ENCODE measurements around the gene TTC3.

The TTC3 gene

DNA sequence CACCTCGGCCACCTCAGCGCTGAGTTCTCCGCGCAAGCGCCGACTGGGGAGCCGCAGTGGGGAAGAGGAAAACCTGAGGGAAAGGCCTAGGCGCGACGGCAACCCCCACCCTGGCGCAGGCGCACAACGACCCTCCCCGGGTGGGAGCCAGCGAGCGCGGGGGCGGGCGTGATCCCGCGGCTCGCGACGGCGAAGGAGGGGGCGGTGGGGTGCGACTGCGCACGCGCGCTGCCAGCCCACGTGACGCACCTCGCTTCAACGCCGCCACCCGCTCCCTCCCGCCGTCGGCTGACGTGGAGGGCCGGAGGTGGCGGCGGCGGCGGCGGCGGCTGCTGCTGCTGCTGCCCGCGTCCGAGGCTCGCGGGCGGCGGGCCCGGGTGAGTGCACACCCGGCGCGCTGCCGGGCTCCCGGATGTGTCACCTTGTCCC, at the start of gene TTC3, which contains the start of gene PIGP:
Gene TTC3 (plus strand): TSS at position 267 of the 429 bp plus-strand sequence. CDS start 14,004 bp downstream, outside the sequence.
Gene PIGP (minus strand): TSS at position 84 of the 429 bp plus-strand sequence. CDS start 556 bp downstream, outside the sequence.
- peak; percentile 94 for DNase-seq (ENCODE audit: low read depth)
- TF ChIP-seq MYC (IDR thresholded peaks at IDR 0.05; ENCODE audit: low read depth, low read length) (0 out of 2 replicates have a peak, but pooled peaks have one; percentile 10), POLR2A (IDR thresholded peaks at IDR 0.05; ENCODE audit: extremely low read depth, insufficient read length) (peak; percentile 63), CTCF (IDR thresholded peaks at IDR 0.05; ENCODE audit: low read depth, low read length) (no peak)
- TF ChIP-seq, protein P1, sequence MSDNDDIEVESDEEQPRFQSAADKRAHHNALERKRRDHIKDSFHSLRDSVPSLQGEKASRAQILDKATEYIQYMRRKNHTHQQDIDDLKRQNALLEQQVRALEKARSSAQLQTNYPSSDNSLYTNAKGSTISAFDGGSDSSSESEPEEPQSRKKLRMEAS (IDR thresholded peaks at IDR 0.05; ENCODE audit: low read depth, low read length): peak; percentile 91
- H3K4me3 ChIP-seq (ENCODE audit: low read depth, low read length): peak within 1 kb of the TSS; percentile 92

DNA sequence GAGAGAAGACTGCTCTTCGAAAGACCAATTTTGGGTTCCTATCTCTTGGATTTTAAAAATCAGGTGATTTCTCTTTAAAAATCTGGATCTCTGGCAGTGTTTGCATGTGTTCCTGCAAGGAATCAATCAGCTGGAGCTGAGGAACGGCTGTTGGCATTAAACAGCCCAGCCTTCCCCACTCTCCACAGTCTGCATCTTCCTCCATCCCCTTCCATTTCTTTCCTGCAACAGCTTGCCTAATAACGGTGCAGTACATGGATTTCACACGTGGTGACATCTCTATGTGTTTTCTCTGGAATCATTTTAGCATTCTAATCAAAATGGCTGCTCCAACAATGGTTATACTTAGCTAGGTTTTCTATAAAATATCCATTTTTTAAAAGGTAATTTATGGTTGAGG, 46.6 kb upstream of the TTC3 start:
- no peak overlapping the region for H3K4me3 ChIP-seq (ENCODE audit: low read depth, low read length)
- DNase-seq (ENCODE audit: low read depth): no peak
- no peak for TF ChIP-seq POLR2A (IDR thresholded peaks at IDR 0.05; ENCODE audit: extremely low read depth, insufficient read length)
- no peak for TF ChIP-seq MYC (IDR thresholded peaks at IDR 0.05; ENCODE audit: low read depth, low read length)
- TF ChIP-seq CTCF (IDR thresholded peaks at IDR 0.05; ENCODE audit: low read depth, low read length): no peak
- TF ChIP-seq, protein P1 (IDR thresholded peaks at IDR 0.05; ENCODE audit: low read depth, low read length): no peak

- TF ChIP-seq CTCF (IDR thresholded peaks at IDR 0.05; ENCODE audit: low read depth, low read length) (no peak), POLR2A (IDR thresholded peaks at IDR 0.05; ENCODE audit: extremely low read depth, insufficient read length) (no peak), MYC (IDR thresholded peaks at IDR 0.05; ENCODE audit: low read depth, low read length) (no peak)
- TF ChIP-seq, protein P1 (IDR thresholded peaks at IDR 0.05; ENCODE audit: low read depth, low read length): no peak
- DNase-seq (ENCODE audit: low read depth): no peak
- H3K4me3 ChIP-seq (ENCODE audit: low read depth, low read length): no peak overlapping the region
Measured at GRCh38 chr21:37028570-37028969, 44.5 kb upstream of the TTC3 start.

GRCh38 chr21:37030864-37031263, 42.2 kb upstream of the TTC3 start:
- DNase-seq (ENCODE audit: low read depth): no peak
- TF ChIP-seq MYC (IDR thresholded peaks at IDR 0.05; ENCODE audit: low read depth, low read length): no peak
- TF ChIP-seq, protein P1 (IDR thresholded peaks at IDR 0.05; ENCODE audit: low read depth, low read length): no peak
- TF ChIP-seq POLR2A (IDR thresholded peaks at IDR 0.05; ENCODE audit: extremely low read depth, insufficient read length): no peak
- no peak for TF ChIP-seq CTCF (IDR thresholded peaks at IDR 0.05; ENCODE audit: low read depth, low read length)
- H3K4me3 ChIP-seq (ENCODE audit: low read depth, low read length): no peak overlapping the region

- no peak overlapping the region for H3K4me3 ChIP-seq (ENCODE audit: low read depth, low read length)
- DNase-seq (ENCODE audit: low read depth): no peak
- TF ChIP-seq POLR2A (IDR thresholded peaks at IDR 0.05; ENCODE audit: extremely low read depth, insufficient read length) (no peak), CTCF (IDR thresholded peaks at IDR 0.05; ENCODE audit: low read depth, low read length) (no peak), MYC (IDR thresholded peaks at IDR 0.05; ENCODE audit: low read depth, low read length) (no peak)
- TF ChIP-seq, protein P1 (IDR thresholded peaks at IDR 0.05; ENCODE audit: low read depth, low read length): no peak
Measured at GRCh38 chr21:37032293-37032692, 40.8 kb upstream of the TTC3 start.
